Natural killer cell (primary cell): ENCODE measurements around the gene LRCH1. TPM values are rescaled to one million over a fixed set of nuclear protein-coding genes. Genes with fewer than 3 reads are reported as not detected.
A peak's percentile ranks its signal among the peaks of the same experiment; 100 is the strongest.

ENCODE experiments used
- ATAC-seq, 3 donors: fragments of 150-1000 bp in 2 of 3; fragments of 200-7000 bp in 1 of 3; cut with Tn5 transposase; 1 replicate in 1 of 3; 2 replicates in 2 of 3; pipeline ENCODE4 v1.10.0; 2021; ENCODE audit warnings: mild to moderate bottlenecking in 2 of 3, moderate library complexity in 2 of 3
- DNase-seq, 2 donors: peaks; one replicate each; pipeline versions ENCODE4 v3.0.0 to v3.0.0-alpha.2; 2013 to 2021; ENCODE audit warnings: mixed read lengths in 1 of 2
- H3K27ac ChIP-seq: one replicate; pipeline ENCODE4 v1.5.1; 2013; ENCODE audit warnings: mild to moderate bottlenecking, low read length
- H3K27me3 ChIP-seq: one replicate; pipeline ENCODE4 v1.6.1; 2013; ENCODE audit warnings: low read length; ENCODE audit not compliant: control insufficient read depth, insufficient read depth
- H3K36me3 ChIP-seq: one replicate; pipeline ENCODE4 v1.6.1; 2013; ENCODE audit warnings: low read length; ENCODE audit not compliant: control insufficient read depth, insufficient read depth
- H3K4me1 ChIP-seq: one replicate; pipeline ENCODE4 v1.6.1; 2013; ENCODE audit warnings: low read length; ENCODE audit not compliant: control insufficient read depth, insufficient read depth
- H3K4me3 ChIP-seq: one replicate; pipeline ENCODE4 v1.5.1; 2013; ENCODE audit warnings: low read length
- H3K9me3 ChIP-seq: one replicate; pipeline ENCODE4 v1.6.1; 2013; ENCODE audit warnings: low read length; ENCODE audit not compliant: control insufficient read depth, insufficient read depth
- H3K27ac Mint-ChIP-seq, 2 donors: one replicate each; pipeline ENCODE4 v1.8.0; 2022; ENCODE audit warnings: mild to moderate bottlenecking in 2 of 2, mixed read lengths in 2 of 2, moderate library complexity in 1 of 2
- H3K27me3 Mint-ChIP-seq, 2 donors: one replicate each; pipeline ENCODE4 v1.8.0; 2022; ENCODE audit warnings: low read depth in 2 of 2, mixed read lengths in 2 of 2
- H3K36me3 Mint-ChIP-seq: one replicate; pipeline ENCODE4 v1.8.0; 2022; ENCODE audit warnings: mixed read lengths
- H3K4me1 Mint-ChIP-seq, 2 donors: one replicate each; pipeline ENCODE4 v1.8.0; 2022; ENCODE audit warnings: mixed read lengths in 2 of 2
- H3K4me3 Mint-ChIP-seq: one replicate; pipeline ENCODE4 v1.8.0; 2022; ENCODE audit warnings: mild to moderate bottlenecking, moderate library complexity, mixed read lengths
- H3K9me3 Mint-ChIP-seq, 2 donors: one replicate each; pipeline ENCODE4 v1.8.0; 2022; ENCODE audit warnings: mixed read lengths in 2 of 2
- WGBS: methylation state at CpG from one replicate; pipeline ENCODE4 v1.1.7; 2013; ENCODE audit warnings: missing lambda C conversion rate; ENCODE audit not compliant: insufficient coverage; 5-methylcytosine and 5-hydroxymethylcytosine counted together
- intact Hi-C: fragments of 100-400 bp; cut with micrococcal nuclease; formaldehyde crosslinking; loops from one replicate; pipeline ENCODE4 v1.14.2; 2022
- total RNA-seq, 4 donors: library from RNA; stranded (reverse); fragments of 120-200 nt in 1 of 4; gene quantifications; one replicate each; pipeline versions ENCODE4 v1.2.3 to v1.2.4, GENCODE V29; 2013 to 2022
- TF ChIP-seq, protein P1 (sequence below): fragments of 200-600 bp; IDR thresholded peaks from one replicate; pipeline ENCODE4 v1.8.0; 2022; ENCODE audit warnings: antibody characterized with exemption

Gene LRCH1
- total RNA-seq, 3 donors from 2014 or later (not counting 1 experiment from before 2014, with no cell fraction given), result 23.7 to 32.2 (median 29.6) TPM

DNA sequence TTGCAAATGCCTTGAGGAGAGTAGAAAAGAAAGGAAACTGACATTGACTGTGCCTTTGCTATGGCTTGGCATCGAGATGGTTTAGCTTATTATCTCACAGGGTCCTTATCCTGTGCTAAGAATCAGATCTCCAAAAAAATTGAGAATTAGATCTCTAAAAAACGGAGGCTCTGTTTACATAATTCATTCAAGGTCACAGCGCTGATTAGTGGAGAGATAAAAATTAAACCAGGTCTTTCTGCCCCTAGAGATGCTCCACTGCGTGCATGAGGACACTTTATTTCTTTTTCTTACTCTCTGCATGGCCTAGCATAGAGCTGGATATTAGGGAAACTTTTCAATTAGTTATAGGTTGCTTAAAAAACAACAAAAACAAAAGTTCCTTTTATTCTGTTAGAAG is 17.3 kb downstream of the LRCH1 start:
- no peaks in the 10 kb centered on the region for H3K27me3 ChIP-seq
- TF ChIP-seq, protein P1, sequence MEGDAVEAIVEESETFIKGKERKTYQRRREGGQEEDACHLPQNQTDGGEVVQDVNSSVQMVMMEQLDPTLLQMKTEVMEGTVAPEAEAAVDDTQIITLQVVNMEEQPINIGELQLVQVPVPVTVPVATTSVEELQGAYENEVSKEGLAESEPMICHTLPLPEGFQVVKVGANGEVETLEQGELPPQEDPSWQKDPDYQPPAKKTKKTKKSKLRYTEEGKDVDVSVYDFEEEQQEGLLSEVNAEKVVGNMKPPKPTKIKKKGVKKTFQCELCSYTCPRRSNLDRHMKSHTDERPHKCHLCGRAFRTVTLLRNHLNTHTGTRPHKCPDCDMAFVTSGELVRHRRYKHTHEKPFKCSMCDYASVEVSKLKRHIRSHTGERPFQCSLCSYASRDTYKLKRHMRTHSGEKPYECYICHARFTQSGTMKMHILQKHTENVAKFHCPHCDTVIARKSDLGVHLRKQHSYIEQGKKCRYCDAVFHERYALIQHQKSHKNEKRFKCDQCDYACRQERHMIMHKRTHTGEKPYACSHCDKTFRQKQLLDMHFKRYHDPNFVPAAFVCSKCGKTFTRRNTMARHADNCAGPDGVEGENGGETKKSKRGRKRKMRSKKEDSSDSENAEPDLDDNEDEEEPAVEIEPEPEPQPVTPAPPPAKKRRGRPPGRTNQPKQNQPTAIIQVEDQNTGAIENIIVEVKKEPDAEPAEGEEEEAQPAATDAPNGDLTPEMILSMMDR, result no peak
- H3K4me3 Mint-ChIP-seq, result no peak overlapping the region
- intact Hi-C loops, result no loop called here
- no peak overlapping the region for H3K27ac Mint-ChIP-seq
- WGBS, result 84% methylated on average over 3 of the region's 4 CpGs
- H3K36me3 ChIP-seq, result no peaks in the 10 kb centered on the region
- H3K4me1 ChIP-seq, result peaks cover 6% of the 10 kb centered on the region
- DNase-seq (no peak), ATAC-seq (no peak)
- no peak overlapping the region for H3K27ac ChIP-seq
- no peaks in the 10 kb centered on the region for H3K9me3 ChIP-seq
- H3K27me3 Mint-ChIP-seq, result no peaks in the 10 kb centered on the region
- no peaks in the 10 kb centered on the region for H3K36me3 Mint-ChIP-seq
- no peaks in the 10 kb centered on the region for H3K9me3 Mint-ChIP-seq
- peaks cover 61 to 67% of the 10 kb centered on the region in 2 donors for H3K4me1 Mint-ChIP-seq
- no peak overlapping the region for H3K4me3 ChIP-seq

DNA sequence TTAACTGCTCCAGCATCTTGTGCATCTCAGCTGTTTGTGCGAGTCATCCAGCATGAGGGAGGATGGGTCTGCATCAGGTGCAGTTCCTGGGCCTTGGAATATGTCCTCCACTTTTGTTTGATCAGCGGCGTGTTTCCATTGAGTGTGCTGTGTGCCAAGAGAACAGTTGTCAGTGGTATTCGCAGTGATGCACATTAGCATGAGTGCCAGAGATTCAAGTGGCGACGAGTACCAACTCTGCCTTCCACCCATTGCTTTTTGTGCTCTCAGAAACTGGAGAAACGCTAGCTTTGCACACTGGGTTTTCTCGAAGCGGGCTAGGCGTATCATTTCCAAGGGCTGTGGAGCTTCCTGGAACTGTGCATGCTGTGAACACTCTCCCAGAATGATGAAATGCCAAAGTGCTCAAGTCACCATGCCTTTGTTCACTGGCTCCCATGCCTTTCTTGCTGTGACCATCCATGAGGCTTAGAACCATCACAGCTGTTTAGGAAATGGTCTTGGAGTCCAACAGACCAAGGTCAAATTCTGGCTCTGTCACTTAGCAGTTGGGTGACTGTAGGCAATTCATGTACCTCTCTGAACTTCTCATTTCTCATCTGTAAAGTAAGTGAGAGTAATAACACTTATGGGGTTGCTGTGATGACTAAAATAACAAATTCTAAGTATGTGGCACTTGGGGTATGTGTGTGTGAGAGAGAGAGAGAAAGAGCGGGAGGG is 18.4 kb downstream of the LRCH1 start:
- H3K4me3 Mint-ChIP-seq, result no peak overlapping the region
- Histone ChIP-seq H3K4me3 (no peak overlapping the region), H3K9me3 (no peaks in the 10 kb centered on the region), H3K36me3 (no peaks in the 10 kb centered on the region), H3K4me1 (peaks cover 3% of the 10 kb centered on the region), H3K27me3 (no peaks in the 10 kb centered on the region), H3K27ac (no peak overlapping the region)
- peak overlapping the region in 1 of 2 donors; percentile 16 for H3K27ac Mint-ChIP-seq
- TF ChIP-seq, protein P1, result no peak
- 91% methylated on average over 11 of the region's 11 CpGs for WGBS
- DNase-seq (no peak), ATAC-seq (peak in 2 of 3 donors; percentile 40 to 56)
- no peaks in the 10 kb centered on the region for H3K36me3 Mint-ChIP-seq
- peaks cover 62 to 63% of the 10 kb centered on the region in 2 donors for H3K4me1 Mint-ChIP-seq
- intact Hi-C loops, result no loop called here
- H3K27me3 Mint-ChIP-seq, result no peaks in the 10 kb centered on the region
- H3K9me3 Mint-ChIP-seq, result no peaks in the 10 kb centered on the region

DNA sequence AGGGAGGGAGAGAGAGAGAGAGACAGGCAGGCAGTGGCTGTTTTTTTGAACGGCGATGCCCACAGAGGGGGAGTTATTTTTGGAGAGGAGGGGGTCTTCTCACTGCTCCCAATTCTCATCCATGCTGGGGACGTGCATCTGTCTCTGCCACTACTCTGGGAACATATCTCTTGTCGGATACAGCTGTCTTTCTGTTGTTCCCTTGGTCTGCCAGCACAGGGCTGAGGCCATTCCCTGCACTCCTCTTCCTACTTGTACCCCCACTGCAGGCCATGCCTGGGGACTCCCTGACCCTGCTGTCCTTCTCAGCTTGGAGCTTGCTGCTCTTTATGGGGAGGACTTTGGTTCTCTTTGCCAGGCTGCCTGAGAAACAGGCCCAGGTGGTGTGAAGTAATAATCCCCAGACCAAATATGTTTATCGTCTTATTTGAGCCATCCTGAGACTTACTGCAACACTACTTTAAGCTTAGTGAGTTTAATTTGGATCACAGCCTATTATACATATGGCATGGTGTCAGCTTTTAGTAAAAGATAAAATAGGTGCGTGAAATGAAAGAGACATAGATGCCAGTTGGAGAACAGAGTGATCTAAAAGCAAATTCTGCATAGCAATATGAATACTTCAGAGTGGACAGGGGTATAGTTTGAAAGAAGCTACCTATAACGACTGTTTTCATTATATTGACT is 19.1 kb downstream of the LRCH1 start:
- H3K4me3 ChIP-seq, result no peak overlapping the region
- no peak overlapping the region for H3K27ac ChIP-seq
- H3K36me3 Mint-ChIP-seq, result no peaks in the 10 kb centered on the region
- H3K27ac Mint-ChIP-seq, result peak overlapping the region in 1 of 2 donors; percentile 16
- no peaks in the 10 kb centered on the region for H3K27me3 Mint-ChIP-seq
- no peak for ATAC-seq
- no peak for DNase-seq
- no peaks in the 10 kb centered on the region for H3K27me3 ChIP-seq
- H3K4me1 Mint-ChIP-seq, result peaks cover 59 to 60% of the 10 kb centered on the region in 2 donors
- intact Hi-C loops, result no loop called here
- no peak overlapping the region for H3K4me3 Mint-ChIP-seq
- no peaks in the 10 kb centered on the region for H3K36me3 ChIP-seq
- TF ChIP-seq, protein P1, result no peak
- H3K9me3 Mint-ChIP-seq, result no peaks in the 10 kb centered on the region
- no peaks in the 10 kb centered on the region for H3K9me3 ChIP-seq
- 91% methylated on average over 4 of the region's 7 CpGs for WGBS
- H3K4me1 ChIP-seq, result peaks cover 5% of the 10 kb centered on the region
